ENCODE results near the gene EPYC. TPM values are rescaled to one million over a fixed set of nuclear protein-coding genes. Genes with fewer than 3 reads are reported as not detected.

Gene EPYC
- not detected in 2 replicates for total RNA-seq

GRCh38 chr12:91004872-91005271, at the start of gene EPYC:
Gene EPYC (minus strand): TSS chr12:91004972. CDS start chr12:91002565, 2,407 bp downstream.

GRCh38 chr12:90954921-90955320, 49.9 kb downstream of the EPYC start, which contains the start of gene CCER1:
Gene CCER1 (minus strand): TSS chr12:90955176. CDS start chr12:90954742, 434 bp downstream.

Other genes starting within 250 kb of the EPYC start
- under 0.01 TPM in 1 of 2 replicates, not detected in the other for gene CCER1, start 49.8 kb downstream of the EPYC start, total RNA-seq
- not detected in 2 replicates for gene KERA, start 53.1 kb upstream of the EPYC start, total RNA-seq
- 0.49 and 0.57 TPM in 2 replicates for gene LUM, start 106.5 kb upstream of the EPYC start, total RNA-seq
- 0.50 and 0.97 TPM in 2 replicates for gene DCN, start 177.8 kb upstream of the EPYC start, total RNA-seq